ENCODE data around the gene NFIA.
"Not testable (repeated sequence)": the region's sequence is repeated elsewhere in the genome, so short reads cannot be mapped to it uniquely, and the experiment has no call there.

NFIA gene

GRCh38 chr1:61447106-61447967 lies 365.0 kb downstream of the NFIA start:
- no peak for FAIRE-seq

- no peak for FAIRE-seq
Measured at GRCh38 chr1:61447968-61448430, 365.6 kb downstream of the NFIA start.

- no peak for FAIRE-seq
Measured at GRCh38 chr1:61448914-61449313, 366.6 kb downstream of the NFIA start.

GRCh38 chr1:61449410-61449809 lies 367.0 kb downstream of the NFIA start:
- FAIRE-seq, result no peak

- FAIRE-seq, result no peak
Measured at GRCh38 chr1:61450454-61450853, 368.1 kb downstream of the NFIA start.

GRCh38 chr1:61450872-61451571 lies 368.7 kb downstream of the NFIA start:
- no peak for FAIRE-seq

GRCh38 chr1:61451572-61451968 lies 369.2 kb downstream of the NFIA start:
- no peak for FAIRE-seq

- FAIRE-seq, result no peak
Measured at GRCh38 chr1:61452176-61453035, 370.0 kb downstream of the NFIA start.

- peak; percentile 95 for FAIRE-seq
Measured at GRCh38 chr1:61453111-61453961, 371.0 kb downstream of the NFIA start.

GRCh38 chr1:61455400-61455799 lies 373.0 kb downstream of the NFIA start:
- FAIRE-seq, result no peak

- no peak for FAIRE-seq
Measured at GRCh38 chr1:61457526-61458040, 375.2 kb downstream of the NFIA start.

- no peak for FAIRE-seq
Measured at GRCh38 chr1:61459345-61459744, 377.0 kb downstream of the NFIA start.

GRCh38 chr1:61460191-61460590 lies 377.8 kb downstream of the NFIA start:
- no peak for FAIRE-seq

GRCh38 chr1:61461406-61462384 lies 379.3 kb downstream of the NFIA start:
- no peak for FAIRE-seq

- no peak for FAIRE-seq
Measured at GRCh38 chr1:61462628-61463027, 380.3 kb downstream of the NFIA start.

- no peak for FAIRE-seq
Measured at GRCh38 chr1:61463220-61463619, 380.9 kb downstream of the NFIA start.

GRCh38 chr1:61467836-61468235 lies 385.5 kb downstream of the NFIA start:
- FAIRE-seq, result not testable (repeated sequence)

GRCh38 chr1:61469365-61469764 lies 387.0 kb downstream of the NFIA start:
- FAIRE-seq, result no peak

- FAIRE-seq, result no peak
Measured at GRCh38 chr1:61472876-61473275, 390.5 kb downstream of the NFIA start.

GRCh38 chr1:61474269-61474817 lies 392.0 kb downstream of the NFIA start:
- no peak for FAIRE-seq

Data from TTC549 (cell line).